Upper lobe of left lung (tissue), 6 donors: ENCODE measurements around the gene CA5A. TPM values are rescaled to one million over a fixed set of nuclear protein-coding genes. Genes with fewer than 3 reads are reported as not detected.
"Not testable (repeated sequence)": the region's sequence is repeated elsewhere in the genome, so short reads cannot be mapped to it uniquely, and the experiment has no call there.

ENCODE experiments used
- ATAC-seq, 2 donors: fragments of 200-7000 bp; cut with Tn5 transposase; one replicate each; pipeline ENCODE4 v1.9.1; 2022; ENCODE audit warnings: mild to moderate bottlenecking in 2 of 2, moderate library complexity in 2 of 2; ENCODE audit not compliant: low FRiP score in 2 of 2
- DNase-seq, 2 donors: peaks; one replicate each; pipeline ENCODE4 v3.0.0-alpha.2; 2019 to 2020
- H3K27ac ChIP-seq, 4 donors: fragments of 200-600 bp; sonication (generic); one replicate each; pipeline ENCODE4 v1.5.1; 2016 to 2019
- H3K27me3 ChIP-seq, 4 donors: fragments of 200-600 bp; sonication (generic); one replicate each; pipeline ENCODE4 v1.5.1; 2017 to 2019
- H3K36me3 ChIP-seq, 4 donors: fragments of 200-600 bp; sonication (generic); one replicate each; pipeline ENCODE4 v1.5.1; 2016 to 2019
- H3K4me1 ChIP-seq, 4 donors: fragments of 200-600 bp; sonication (generic); one replicate each; pipeline ENCODE4 v1.5.1; 2018 to 2019
- H3K4me3 ChIP-seq, 4 donors: fragments of 200-600 bp; sonication (generic); one replicate each; pipeline ENCODE4 v1.5.1; 2017 to 2019; ENCODE audit warnings: mild to moderate bottlenecking in 2 of 4, moderate library complexity in 1 of 4
- H3K9me3 ChIP-seq, 4 donors: fragments of 200-600 bp; sonication (generic); one replicate each; pipeline ENCODE4 v1.5.1; 2018 to 2019
- CTCF ChIP-seq, 6 experiments: fragments of 450-650 bp in 4 of 6; fragments of 200-600 bp in 2 of 6; sonication (generic) in 2 of 6; IDR thresholded peaks; one replicate each; pipeline ENCODE4 v1.5.1; 2016 to 2019; ENCODE audit warnings: antibody characterized with exemption in 6 of 6
- EP300 ChIP-seq, 4 donors: sonication (generic); formaldehyde crosslinking; IDR thresholded peaks; one replicate each; pipeline ENCODE4 v1.5.1; 2017; ENCODE audit warnings: antibody characterized with exemption in 4 of 4, control low read depth in 2 of 4
- POLR2A ChIP-seq, 4 donors: fragments of 450-650 bp; IDR thresholded peaks; one replicate each; pipeline ENCODE4 v1.5.1; 2016 to 2017; ENCODE audit warnings: antibody characterized with exemption in 4 of 4, mild to moderate bottlenecking in 2 of 4
- POLR2AphosphoS5 ChIP-seq, 2 donors: sonication (generic); formaldehyde crosslinking; IDR thresholded peaks; one replicate each; pipeline ENCODE4 v1.5.1; 2017; ENCODE audit warnings: antibody characterized with exemption in 2 of 2
- WGBS, 2 donors: methylation state at CpG; one replicate each; pipeline ENCODE4 v1.1.5; 2017 to 2018; 5-methylcytosine and 5-hydroxymethylcytosine counted together
- total RNA-seq, 6 donors: library from RNA; depleted of rRNA in 4 of 6; stranded (reverse); fragments of >200 nt in 4 of 6; gene quantifications; one replicate each; pipeline versions ENCODE4 v1.1.0 to v1.2.1, GENCODE V29; 2016 to 2021
- donor health status: DM: no; HTN: no; CAD: no; lungs with moderate emphysema.
- donor health status: DM: no; HTN: yes; CAD: no; lungs with severe emphysema.

CA5A gene
- total RNA-seq, 6 donors from 2014 or later, result under 0.01 to 0.20 (median 0.11) TPM; not detected in 3

- Histone ChIP-seq H3K27ac (peak overlapping the region in 3 of 4 donors; percentile 40 to 66 (median 64)), H3K4me3 (peak overlapping the region; percentile 18 to 60 (median 58)), H3K4me1 (peaks cover 9 to 36% (median 29%) of the 10 kb centered on the region in 4 donors)
- DNase-seq (peak in 1 of 2 donors; percentile 81), ATAC-seq (peak; percentile 52 to 68)
- peak in 1 of 4 donors; percentile 21 for TF ChIP-seq POLR2A (IDR thresholded peaks at IDR 0.05)
- H3K36me3 ChIP-seq, H3K9me3 ChIP-seq, H3K27me3 ChIP-seq: not testable (repeated sequence)
- 11% methylated on average over 32 to 35 of the region's 37 CpGs for WGBS, 2 donors
Observed at GRCh38 chr16:87868254-87869029, 67.9 kb downstream of the CA5A start.

GRCh38 chr16:87865902-87866555, 70.3 kb downstream of the CA5A start:
- H3K9me3 ChIP-seq, ATAC-seq, DNase-seq, H3K4me3 ChIP-seq, H3K27me3 ChIP-seq, H3K36me3 ChIP-seq: not testable (repeated sequence)
- H3K27ac ChIP-seq, result peak overlapping the region in 1 of 4 donors; percentile 39
- H3K4me1 ChIP-seq, result peaks cover 5 to 22% (median 16%) of the 10 kb centered on the region in 4 donors
- 75 to 81% methylated on average over 16 of the region's 16 CpGs for WGBS, 2 donors

GRCh38 chr16:87864331-87864989, 71.9 kb downstream of the CA5A start:
- DNase-seq, result no peak
- Histone ChIP-seq H3K36me3 (no peaks in the 10 kb centered on the region), H3K27ac (no peak overlapping the region), H3K9me3 (peaks cover 0 to under 1% (median 0%) of the 10 kb centered on the region in 4 donors), H3K27me3 (no peaks in the 10 kb centered on the region), H3K4me1 (peaks cover 4 to 18% (median 12%) of the 10 kb centered on the region in 4 donors), H3K4me3 (no peak overlapping the region)
- no peak for ATAC-seq
- TF ChIP-seq EP300 (IDR thresholded peaks at IDR 0.05) (no peak), POLR2AphosphoS5 (IDR thresholded peaks at IDR 0.05) (no peak), POLR2A (IDR thresholded peaks at IDR 0.05) (no peak), CTCF (IDR thresholded peaks at IDR 0.05) (no peak)
- WGBS, 2 donors, result 77 to 81% methylated on average over 15 of the region's 15 CpGs

GRCh38 chr16:87863327-87863635, 73.0 kb downstream of the CA5A start:
- not testable (repeated sequence) for H3K27ac ChIP-seq, H3K36me3 ChIP-seq, H3K9me3 ChIP-seq, DNase-seq, ATAC-seq, H3K4me3 ChIP-seq, H3K27me3 ChIP-seq
- peaks cover 0 to 19% (median 2%) of the 10 kb centered on the region in 4 donors for H3K4me1 ChIP-seq
- WGBS, 2 donors, result 87 to 91% methylated on average over 8 to 9 of the region's 9 CpGs

- not testable (repeated sequence) for H3K27me3 ChIP-seq, ATAC-seq
Observed at GRCh38 chr16:87862597-87863326, 73.6 kb downstream of the CA5A start.

GRCh38 chr16:87861300-87862099, 74.8 kb downstream of the CA5A start:
- 80 to 93% methylated on average over 1 to 18 of the region's 18 CpGs for WGBS, 2 donors
- not testable (repeated sequence) for ATAC-seq, H3K4me3 ChIP-seq, H3K9me3 ChIP-seq, H3K27me3 ChIP-seq, H3K27ac ChIP-seq, H3K36me3 ChIP-seq
- peaks cover 0 to 16% (median under 1%) of the 10 kb centered on the region in 4 donors for H3K4me1 ChIP-seq
- peak in 1 of 2 donors; percentile 61 for DNase-seq

More at GRCh38 chr16:87862597-87863326, 73.6 kb downstream of the CA5A start:
- not testable (repeated sequence) for H3K27ac ChIP-seq, H3K9me3 ChIP-seq, H3K36me3 ChIP-seq, H3K4me3 ChIP-seq
- peak in 1 of 2 donors; percentile 62 for DNase-seq
- peaks cover 0 to 18% (median 0%) of the 10 kb centered on the region in 4 donors for H3K4me1 ChIP-seq
- WGBS, 2 donors, result 94 to 98% methylated on average over 8 to 26 of the region's 26 CpGs
